Measurements from ENCODE around the gene EMP2.

The EMP2 gene

DNA sequence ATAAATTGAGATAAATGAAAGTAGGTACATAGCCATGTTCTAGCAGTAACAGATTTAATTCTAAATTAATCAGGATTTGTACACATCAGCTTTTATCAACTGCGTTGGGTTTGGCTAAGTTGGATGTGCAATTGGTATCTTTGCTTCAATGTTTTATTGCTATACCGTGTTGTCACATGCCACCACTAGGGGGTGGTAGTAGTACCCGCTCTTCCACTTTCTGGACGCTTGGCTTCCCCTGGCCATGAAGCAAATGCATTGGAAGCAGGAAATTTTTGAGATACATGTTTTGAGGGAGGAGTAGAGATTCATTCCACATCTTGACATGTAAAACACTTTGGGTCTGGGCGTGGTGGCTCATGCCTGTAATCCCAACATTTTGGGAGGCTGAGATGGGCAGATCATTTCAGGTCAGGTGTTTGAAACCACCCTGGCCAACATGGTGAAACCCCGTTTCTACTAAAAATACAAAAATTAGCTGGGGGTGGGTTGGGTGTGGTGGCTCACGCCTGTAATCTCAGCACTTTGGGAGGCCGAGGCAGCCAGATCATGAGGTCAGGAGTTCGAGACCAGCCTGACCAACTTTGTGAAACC is 58.6 kb downstream of the EMP2 start:
- WGBS (ENCODE audit: insufficient coverage, insufficient read length) = no CpG with 5 or more reads among the region's 9 CpGs
- DNase-seq (ENCODE audit: low read depth, low spot score) = no peak
- Histone ChIP-seq H3K4me1 (ENCODE audit: control insufficient read depth, insufficient read depth, low read length) (no peaks in the 10 kb centered on the region), H3K36me3 (ENCODE audit: control insufficient read depth, insufficient read depth, low read length) (no peaks in the 10 kb centered on the region), H3K9me3 (ENCODE audit: control insufficient read depth, insufficient read depth, low read length) (no peaks in the 10 kb centered on the region), H3K4me3 (ENCODE audit: low read length) (no peak overlapping the region), H3K27me3 (ENCODE audit: control insufficient read depth, insufficient read depth, low read length) (no peaks in the 10 kb centered on the region), H3K27ac (ENCODE audit: low read length) (no peak overlapping the region)

DNA sequence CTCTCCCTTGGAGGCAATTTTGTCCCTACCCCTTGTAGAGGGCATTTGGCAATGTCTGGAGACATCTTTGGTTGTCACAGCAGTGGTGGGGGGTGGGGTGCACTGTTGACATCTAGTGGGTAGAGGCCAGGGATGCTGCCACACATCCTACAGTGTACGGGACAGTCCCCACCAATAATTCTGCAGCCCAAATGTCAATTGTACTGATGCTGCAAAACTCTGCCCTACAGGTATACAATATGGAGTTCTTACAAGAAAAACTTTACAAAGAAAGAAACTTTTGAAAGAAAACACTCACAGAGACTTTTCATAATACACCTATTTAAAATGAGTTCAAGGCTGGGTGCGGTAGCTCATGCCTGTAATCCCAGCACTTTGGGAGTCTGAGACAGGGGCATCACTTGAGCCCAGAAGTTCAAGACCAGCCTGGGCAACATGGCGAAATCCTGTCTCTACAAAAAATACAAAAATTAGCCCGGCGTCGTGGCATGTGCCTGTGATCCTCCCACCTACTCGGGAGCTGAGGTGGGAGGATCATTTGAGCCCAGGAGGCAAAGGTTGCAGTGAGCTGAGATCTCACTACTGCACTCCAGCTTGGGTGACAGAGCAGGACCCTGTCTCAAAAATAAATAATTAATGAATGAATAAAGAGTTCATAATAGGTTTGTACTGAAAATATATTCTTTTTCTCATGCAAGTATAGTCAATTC is 59.4 kb downstream of the EMP2 start:
- Histone ChIP-seq H3K9me3 (ENCODE audit: control insufficient read depth, insufficient read depth, low read length) (no peaks in the 10 kb centered on the region), H3K4me3 (ENCODE audit: low read length) (no peak overlapping the region), H3K36me3 (ENCODE audit: control insufficient read depth, insufficient read depth, low read length) (no peaks in the 10 kb centered on the region), H3K4me1 (ENCODE audit: control insufficient read depth, insufficient read depth, low read length) (no peaks in the 10 kb centered on the region), H3K27ac (ENCODE audit: low read length) (no peak overlapping the region), H3K27me3 (ENCODE audit: control insufficient read depth, insufficient read depth, low read length) (no peaks in the 10 kb centered on the region)
- WGBS (ENCODE audit: insufficient coverage, insufficient read length) = no CpG with 5 or more reads among the region's 7 CpGs
- no peak for DNase-seq (ENCODE audit: low read depth, low spot score)

DNA sequence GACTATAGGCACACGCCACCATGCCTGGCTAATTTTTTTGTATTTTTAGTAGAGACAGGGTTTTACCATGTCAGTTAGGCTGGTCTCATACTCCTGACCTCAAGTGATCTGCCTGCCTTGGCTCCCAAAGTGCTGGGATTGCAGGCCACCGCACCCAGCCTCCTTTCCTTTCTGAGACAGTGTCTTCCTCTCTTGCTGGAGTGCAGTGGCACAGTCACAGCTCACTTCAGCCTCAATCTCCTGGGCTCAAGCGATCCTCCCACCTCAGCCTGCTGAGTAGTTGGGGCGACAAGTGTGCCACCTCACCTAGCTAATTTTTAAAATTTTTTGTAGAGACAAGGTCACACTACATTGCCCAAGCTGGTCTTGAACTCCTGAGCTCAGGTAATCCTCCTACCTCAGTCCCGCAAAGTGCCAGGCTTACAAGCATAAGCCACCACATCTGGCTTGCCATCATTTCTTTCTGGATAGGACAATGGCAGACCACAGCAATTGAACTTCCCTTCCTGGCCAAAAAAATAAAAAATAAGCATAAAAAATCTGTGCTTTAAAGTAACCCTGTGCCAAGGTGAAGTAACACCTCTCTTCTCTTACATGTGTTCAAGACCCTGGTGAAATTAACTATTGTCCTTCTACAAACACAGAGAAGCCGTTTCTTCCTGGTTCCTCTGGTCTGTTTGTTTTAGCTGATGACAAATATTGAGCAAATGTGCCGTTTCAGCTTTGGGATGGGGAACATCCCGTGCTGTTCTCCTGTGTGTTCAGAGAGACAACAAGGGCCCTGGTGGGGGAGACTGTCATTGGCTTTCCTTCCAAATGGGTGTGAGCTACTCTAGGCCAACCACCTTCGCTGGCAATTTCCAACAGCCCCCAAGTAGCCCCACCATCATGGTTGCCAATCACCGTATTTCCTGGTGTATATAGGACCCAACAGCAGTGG is 60.2 kb downstream of the EMP2 start:
- DNase-seq (ENCODE audit: low read depth, low spot score) = no peak
- H3K27ac ChIP-seq (ENCODE audit: low read length) = no peak overlapping the region
- WGBS (ENCODE audit: insufficient coverage, insufficient read length) = no CpG with 5 or more reads among the region's 10 CpGs
- no peaks in the 10 kb centered on the region for H3K9me3 ChIP-seq (ENCODE audit: control insufficient read depth, insufficient read depth, low read length)
- H3K4me3 ChIP-seq (ENCODE audit: low read length) = no peak overlapping the region
- no peaks in the 10 kb centered on the region for H3K36me3 ChIP-seq (ENCODE audit: control insufficient read depth, insufficient read depth, low read length)
- H3K4me1 ChIP-seq (ENCODE audit: control insufficient read depth, insufficient read depth, low read length) = no peaks in the 10 kb centered on the region
- H3K27me3 ChIP-seq (ENCODE audit: control insufficient read depth, insufficient read depth, low read length) = no peaks in the 10 kb centered on the region

DNA sequence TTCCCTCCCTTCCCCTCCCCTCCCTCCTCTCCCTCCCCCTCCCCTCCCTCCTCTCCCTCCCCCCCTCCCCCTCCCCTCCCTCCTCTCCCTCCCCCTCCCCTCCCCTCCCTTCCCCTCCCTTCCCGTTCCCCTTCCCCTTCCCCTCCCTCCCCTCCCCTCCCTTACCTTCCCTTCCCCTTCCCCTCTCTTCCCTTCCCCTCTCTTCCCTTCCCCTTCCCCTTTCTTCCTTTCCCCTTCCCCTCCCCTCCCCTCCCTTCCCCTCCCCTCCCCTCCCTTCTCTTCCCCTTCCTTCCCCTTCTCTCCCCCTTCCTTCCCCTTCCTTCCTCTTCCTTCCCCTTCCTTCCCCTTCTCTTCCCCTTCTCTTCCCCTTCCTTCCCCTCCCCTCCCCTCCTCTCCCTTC is 61.1 kb downstream of the EMP2 start:
- WGBS (ENCODE audit: insufficient coverage, insufficient read length) = no CpG with 5 or more reads among the region's 1 CpG
- DNase-seq (ENCODE audit: low read depth, low spot score) = no peak
- Histone ChIP-seq H3K36me3 (ENCODE audit: control insufficient read depth, insufficient read depth, low read length) (no peaks in the 10 kb centered on the region), H3K4me3 (ENCODE audit: low read length) (no peak overlapping the region), H3K4me1 (ENCODE audit: control insufficient read depth, insufficient read depth, low read length) (no peaks in the 10 kb centered on the region), H3K27ac (ENCODE audit: low read length) (no peak overlapping the region), H3K9me3 (ENCODE audit: control insufficient read depth, insufficient read depth, low read length) (no peaks in the 10 kb centered on the region), H3K27me3 (ENCODE audit: control insufficient read depth, insufficient read depth, low read length) (no peaks in the 10 kb centered on the region)

DNA sequence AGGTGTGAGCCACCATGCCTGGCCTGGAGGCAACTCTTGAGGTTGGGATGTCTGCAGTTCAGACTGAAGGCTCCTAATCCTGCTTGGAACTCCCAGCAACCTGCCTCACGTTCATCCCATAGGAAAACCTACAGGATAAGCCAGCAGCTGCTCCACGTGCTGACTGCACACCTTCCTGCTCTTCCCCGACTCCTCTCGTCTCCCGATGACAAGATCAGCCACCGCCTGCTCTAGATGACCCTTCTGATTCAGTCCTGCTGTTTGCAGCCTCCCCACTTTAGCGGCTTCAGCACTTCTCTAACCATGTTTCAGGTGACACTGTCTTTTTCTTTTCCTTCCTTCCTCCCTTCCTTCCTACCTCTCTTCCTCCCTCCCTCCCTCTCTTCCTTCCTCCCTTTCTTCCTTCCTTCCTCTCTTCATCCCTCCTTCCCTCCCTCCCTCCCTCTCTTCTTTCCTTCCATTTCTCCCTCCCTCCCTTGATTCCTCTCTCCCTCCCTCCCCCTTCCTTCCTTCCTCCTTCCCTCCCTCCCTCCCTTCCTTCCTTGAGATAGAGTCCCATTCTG is 61.8 kb downstream of the EMP2 start:
- no peaks in the 10 kb centered on the region for H3K9me3 ChIP-seq (ENCODE audit: control insufficient read depth, insufficient read depth, low read length)
- WGBS (ENCODE audit: insufficient coverage, insufficient read length) = no CpG with 5 or more reads among the region's 7 CpGs
- no peaks in the 10 kb centered on the region for H3K36me3 ChIP-seq (ENCODE audit: control insufficient read depth, insufficient read depth, low read length)
- no peaks in the 10 kb centered on the region for H3K4me1 ChIP-seq (ENCODE audit: control insufficient read depth, insufficient read depth, low read length)
- H3K27me3 ChIP-seq (ENCODE audit: control insufficient read depth, insufficient read depth, low read length) = no peaks in the 10 kb centered on the region
- H3K4me3 ChIP-seq (ENCODE audit: low read length) = no peak overlapping the region
- H3K27ac ChIP-seq (ENCODE audit: low read length) = no peak overlapping the region
- no peak for DNase-seq (ENCODE audit: low read depth, low spot score)

DNA sequence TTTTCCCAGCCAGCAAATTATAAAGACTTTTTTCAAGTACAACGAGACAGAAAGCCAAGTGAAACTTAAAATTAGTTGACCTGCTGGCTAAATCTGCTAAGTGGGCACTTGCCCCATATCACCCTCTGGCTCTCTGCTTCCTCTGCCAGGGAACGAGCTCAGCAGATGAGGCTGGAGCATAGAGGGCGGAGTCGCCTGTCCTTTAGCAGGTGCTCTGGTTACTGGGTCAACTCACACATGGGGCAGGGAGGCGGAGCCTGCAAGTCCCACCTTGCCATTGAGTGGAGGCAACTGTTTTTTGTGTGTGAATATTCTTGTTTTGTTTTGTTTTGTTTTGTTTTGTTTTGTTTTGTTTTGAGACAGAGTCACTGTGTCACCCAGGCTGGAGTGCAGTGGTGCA is 62.5 kb downstream of the EMP2 start:
- H3K4me1 ChIP-seq (ENCODE audit: control insufficient read depth, insufficient read depth, low read length) = no peaks in the 10 kb centered on the region
- WGBS (ENCODE audit: insufficient coverage, insufficient read length) = no CpG with 5 or more reads among the region's 5 CpGs
- no peak overlapping the region for H3K4me3 ChIP-seq (ENCODE audit: low read length)
- H3K27ac ChIP-seq (ENCODE audit: low read length) = no peak overlapping the region
- H3K27me3 ChIP-seq (ENCODE audit: control insufficient read depth, insufficient read depth, low read length) = no peaks in the 10 kb centered on the region
- H3K36me3 ChIP-seq (ENCODE audit: control insufficient read depth, insufficient read depth, low read length) = no peaks in the 10 kb centered on the region
- no peaks in the 10 kb centered on the region for H3K9me3 ChIP-seq (ENCODE audit: control insufficient read depth, insufficient read depth, low read length)
- DNase-seq (ENCODE audit: low read depth, low spot score) = no peak

DNA sequence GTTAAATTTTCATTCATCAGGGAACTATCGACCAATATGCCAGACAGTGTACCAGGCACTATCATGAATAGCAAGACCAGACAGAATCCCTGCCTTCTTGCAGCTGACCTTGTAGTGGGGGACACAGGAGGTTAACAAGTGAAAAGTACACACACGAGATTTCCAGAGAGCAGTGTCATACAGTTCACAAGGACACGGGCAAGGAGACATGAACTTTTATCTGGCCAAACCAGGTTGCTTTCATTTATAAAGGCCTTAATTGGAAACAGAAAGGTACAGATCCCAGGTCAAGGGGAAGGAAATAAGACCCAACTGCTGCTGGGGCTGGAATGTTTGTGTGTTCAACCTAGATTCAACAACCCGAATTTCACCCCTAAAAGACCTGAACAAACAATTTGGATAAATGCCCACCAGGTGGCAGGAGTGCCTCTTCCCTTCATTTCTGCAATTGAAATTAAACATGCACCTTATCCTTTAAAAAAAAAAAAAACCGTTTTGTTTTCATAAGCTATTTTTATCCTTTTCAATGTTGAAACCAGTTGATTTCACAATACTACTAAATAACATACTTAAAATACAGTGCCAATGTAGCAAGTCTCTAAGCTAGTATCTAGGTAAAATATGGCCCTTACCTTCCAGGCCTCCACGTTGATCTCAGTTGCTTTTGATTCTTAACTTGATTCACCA is 65.9 kb downstream of the EMP2 start:
- no peak overlapping the region for H3K4me3 ChIP-seq (ENCODE audit: low read length)
- DNase-seq (ENCODE audit: low read depth, low spot score) = no peak
- H3K36me3 ChIP-seq (ENCODE audit: control insufficient read depth, insufficient read depth, low read length) = no peaks in the 10 kb centered on the region
- no peak overlapping the region for H3K27ac ChIP-seq (ENCODE audit: low read length)
- no CpG with 5 or more reads among the region's 6 CpGs for WGBS (ENCODE audit: insufficient coverage, insufficient read length)
- no peaks in the 10 kb centered on the region for H3K9me3 ChIP-seq (ENCODE audit: control insufficient read depth, insufficient read depth, low read length)
- H3K4me1 ChIP-seq (ENCODE audit: control insufficient read depth, insufficient read depth, low read length) = no peaks in the 10 kb centered on the region
- H3K27me3 ChIP-seq (ENCODE audit: control insufficient read depth, insufficient read depth, low read length) = no peaks in the 10 kb centered on the region

DNA sequence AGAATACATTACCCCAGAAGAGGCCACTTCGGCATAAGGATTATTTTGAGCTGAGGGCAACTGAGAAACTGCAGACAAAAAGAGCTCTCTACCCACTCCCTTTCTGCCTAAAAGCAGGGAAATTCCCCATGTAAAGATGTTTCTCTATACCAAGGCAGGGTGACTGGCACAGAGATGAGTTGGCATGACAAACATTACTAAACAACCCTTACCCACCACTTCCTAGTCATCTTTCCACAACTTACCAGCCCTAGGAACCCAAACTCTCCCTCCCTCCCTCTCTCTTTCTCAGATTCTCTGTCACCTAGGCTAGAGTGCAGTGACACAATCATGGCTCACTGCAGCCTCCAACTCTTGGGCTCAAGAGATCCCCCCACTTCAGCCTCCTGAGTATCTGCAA is 68.6 kb downstream of the EMP2 start:
- no peak for DNase-seq (ENCODE audit: low read depth, low spot score)
- no peak overlapping the region for H3K27ac ChIP-seq (ENCODE audit: low read length)

DNA sequence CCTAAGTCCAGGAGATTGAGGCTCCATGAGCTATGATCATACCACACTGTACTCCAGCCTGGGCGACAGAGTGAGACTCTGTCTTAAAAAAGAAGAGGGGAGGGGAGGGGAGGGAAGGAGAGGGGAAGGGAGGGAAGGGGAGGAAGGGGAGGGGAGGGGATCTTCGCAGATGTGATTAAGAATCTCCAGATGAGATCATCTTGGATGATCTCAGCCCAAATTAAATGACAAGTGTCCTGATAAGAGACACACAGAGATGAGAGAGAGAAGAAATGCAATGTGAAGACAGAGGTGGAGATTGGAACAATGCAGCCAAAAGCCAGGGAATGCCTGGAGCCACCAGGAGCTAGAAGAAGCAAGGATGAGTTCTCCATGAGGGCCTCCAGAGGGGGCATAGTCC is 70.1 kb downstream of the EMP2 start:
- Histone ChIP-seq H3K36me3 (ENCODE audit: control insufficient read depth, insufficient read depth, low read length) (no peaks in the 10 kb centered on the region), H3K4me3 (ENCODE audit: low read length) (no peak overlapping the region), H3K4me1 (ENCODE audit: control insufficient read depth, insufficient read depth, low read length) (no peaks in the 10 kb centered on the region), H3K27me3 (ENCODE audit: control insufficient read depth, insufficient read depth, low read length) (no peaks in the 10 kb centered on the region), H3K9me3 (ENCODE audit: control insufficient read depth, insufficient read depth, low read length) (no peaks in the 10 kb centered on the region), H3K27ac (ENCODE audit: low read length) (no peak overlapping the region)
- DNase-seq (ENCODE audit: low read depth, low spot score) = no peak
- no CpG with 5 or more reads among the region's 2 CpGs for WGBS (ENCODE audit: insufficient coverage, insufficient read length)

More for the DNA sequence above, 68.6 kb downstream of the EMP2 start:
- no peaks in the 10 kb centered on the region for H3K4me1 ChIP-seq (ENCODE audit: control insufficient read depth, insufficient read depth, low read length)
- WGBS (ENCODE audit: insufficient coverage, insufficient read length) = no CpG with 5 or more reads among the region's 1 CpG
- H3K36me3 ChIP-seq (ENCODE audit: control insufficient read depth, insufficient read depth, low read length) = no peaks in the 10 kb centered on the region
- no peaks in the 10 kb centered on the region for H3K27me3 ChIP-seq (ENCODE audit: control insufficient read depth, insufficient read depth, low read length)
- no peaks in the 10 kb centered on the region for H3K9me3 ChIP-seq (ENCODE audit: control insufficient read depth, insufficient read depth, low read length)
- H3K4me3 ChIP-seq (ENCODE audit: low read length) = no peak overlapping the region

DNA sequence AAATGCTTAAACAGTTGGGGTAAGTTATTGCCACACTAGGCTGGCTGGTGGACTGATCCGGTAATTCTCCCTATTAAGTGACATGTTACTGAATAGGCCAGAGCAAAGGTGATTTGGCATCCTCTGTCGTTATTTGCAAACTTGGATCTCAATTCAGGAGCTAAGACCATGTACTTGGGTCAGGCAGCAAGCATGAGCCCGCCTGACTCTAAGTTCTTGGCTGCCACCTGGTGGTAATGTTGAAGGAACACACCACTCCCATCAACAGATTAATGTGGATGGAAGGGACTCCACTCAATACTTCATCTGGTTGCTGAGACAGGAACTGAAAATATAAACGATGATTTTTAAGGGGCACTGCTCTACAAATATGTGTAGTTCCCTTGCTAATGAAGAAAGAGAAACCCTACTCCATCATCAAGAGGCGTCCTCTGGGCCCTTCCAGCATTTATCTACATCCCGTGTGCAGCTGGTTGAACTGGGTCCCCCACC is 70.8 kb downstream of the EMP2 start:
- Histone ChIP-seq H3K4me1 (ENCODE audit: control insufficient read depth, insufficient read depth, low read length) (0 out of 2 replicates have a peak, but pooled peaks cover 2% of the 10 kb centered on the region), H3K9me3 (ENCODE audit: control insufficient read depth, insufficient read depth, low read length) (no peaks in the 10 kb centered on the region), H3K36me3 (ENCODE audit: control insufficient read depth, insufficient read depth, low read length) (no peaks in the 10 kb centered on the region), H3K4me3 (ENCODE audit: low read length) (no peak overlapping the region), H3K27ac (ENCODE audit: low read length) (no peak overlapping the region), H3K27me3 (ENCODE audit: control insufficient read depth, insufficient read depth, low read length) (no peaks in the 10 kb centered on the region)
- DNase-seq (ENCODE audit: low read depth, low spot score) = peak; percentile 82
- WGBS (ENCODE audit: insufficient coverage, insufficient read length) = no CpG with 5 or more reads among the region's 6 CpGs

All from iPS DF 6.9 (cell line).